Suppressor macrophage (primary cell): ENCODE results near the gene MYZAP.

Source experiments
- DNase-seq, 4 experiments: peaks; one replicate each; pipeline ENCODE4 v3.0.0-alpha.2; 2020 to 2022
- total RNA-seq, 17 experiments: gene quantifications; one replicate each; lab custom pipeline; 2026; ENCODE audit warnings: mixed read lengths in 6 of 17, inconsistent platforms in 3 of 17; lab: John Stamatoyannopoulos, UW

MYZAP gene, protein sequence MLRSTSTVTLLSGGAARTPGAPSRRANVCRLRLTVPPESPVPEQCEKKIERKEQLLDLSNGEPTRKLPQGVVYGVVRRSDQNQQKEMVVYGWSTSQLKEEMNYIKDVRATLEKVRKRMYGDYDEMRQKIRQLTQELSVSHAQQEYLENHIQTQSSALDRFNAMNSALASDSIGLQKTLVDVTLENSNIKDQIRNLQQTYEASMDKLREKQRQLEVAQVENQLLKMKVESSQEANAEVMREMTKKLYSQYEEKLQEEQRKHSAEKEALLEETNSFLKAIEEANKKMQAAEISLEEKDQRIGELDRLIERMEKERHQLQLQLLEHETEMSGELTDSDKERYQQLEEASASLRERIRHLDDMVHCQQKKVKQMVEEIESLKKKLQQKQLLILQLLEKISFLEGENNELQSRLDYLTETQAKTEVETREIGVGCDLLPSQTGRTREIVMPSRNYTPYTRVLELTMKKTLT
- 0 to 0.88 (median 0.21) reads per million in 17 experiments for total RNA-seq

DNA sequence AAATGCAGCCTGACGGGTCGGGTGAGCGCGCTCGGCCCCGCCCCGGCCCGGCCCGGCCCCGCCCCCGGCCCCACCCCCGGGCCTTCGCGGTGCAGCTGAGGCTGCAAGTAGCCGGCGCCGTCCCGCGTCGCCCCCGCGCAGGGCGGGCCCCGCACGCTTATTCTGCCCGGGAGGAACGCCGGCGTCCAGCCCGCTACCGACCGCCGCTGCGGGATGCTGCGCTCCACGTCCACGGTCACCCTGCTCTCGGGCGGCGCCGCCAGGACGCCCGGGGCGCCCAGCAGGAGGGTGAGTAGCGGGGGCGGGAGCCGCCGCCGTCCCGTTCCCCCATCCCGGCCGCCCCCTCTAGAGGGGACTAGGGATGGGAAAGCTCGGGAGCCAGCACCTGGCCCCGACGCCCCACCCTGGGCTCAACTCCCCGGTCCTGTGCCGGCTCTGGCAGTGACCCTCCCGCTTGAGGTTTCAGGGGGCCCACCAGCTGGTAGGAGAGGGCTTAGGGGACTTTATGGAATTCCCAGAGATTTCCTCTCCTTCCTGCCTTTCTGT lies at the start of gene MYZAP:
Gene MYZAP (plus strand): TSS at position 83 of the 546 bp plus-strand sequence. CDS start 131 bp downstream, at position 214.
- peak; percentile 24 to 73 (median 53) for DNase-seq

GRCh38 chr15:57542505-57542817 lies 49.2 kb upstream of the MYZAP start:
- no peak for DNase-seq

DNA sequence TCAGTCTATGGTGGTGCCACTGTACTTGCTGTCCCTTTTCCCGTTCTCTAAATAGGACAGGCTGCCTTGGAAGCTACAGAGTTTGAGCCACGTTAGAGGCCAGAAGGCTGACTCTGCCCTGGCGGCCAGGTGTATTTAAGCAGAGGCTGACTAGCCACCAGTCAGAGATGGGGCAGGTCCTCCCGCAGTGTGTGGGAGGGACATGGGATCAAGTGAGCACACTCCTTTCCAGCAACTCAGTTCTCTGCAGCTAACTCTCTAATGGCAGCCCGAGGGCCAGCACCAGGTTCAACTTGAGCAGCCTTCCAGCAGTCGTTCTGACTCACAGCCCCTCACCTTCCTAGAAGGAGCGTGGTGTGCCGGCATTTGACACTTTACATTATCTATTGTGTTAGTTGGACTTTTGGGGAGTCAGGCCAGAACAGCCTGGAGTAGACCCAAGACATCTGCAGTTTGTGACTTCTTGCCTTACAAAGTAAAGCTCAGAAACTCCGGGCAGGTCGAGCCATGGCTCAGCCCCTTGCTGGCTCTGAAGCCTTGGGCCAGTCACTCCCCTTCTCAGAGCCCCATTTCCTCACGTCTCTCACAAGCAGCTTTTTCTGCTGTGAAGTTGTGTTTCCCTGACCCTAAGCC lies 46.7 kb upstream of the MYZAP start:
- no peak for DNase-seq

GRCh38 chr15:57545995-57546394 lies 45.7 kb upstream of the MYZAP start:
- DNase-seq = no peak

GRCh38 chr15:57547243-57547755 lies 44.4 kb upstream of the MYZAP start:
- DNase-seq = no peak

DNA sequence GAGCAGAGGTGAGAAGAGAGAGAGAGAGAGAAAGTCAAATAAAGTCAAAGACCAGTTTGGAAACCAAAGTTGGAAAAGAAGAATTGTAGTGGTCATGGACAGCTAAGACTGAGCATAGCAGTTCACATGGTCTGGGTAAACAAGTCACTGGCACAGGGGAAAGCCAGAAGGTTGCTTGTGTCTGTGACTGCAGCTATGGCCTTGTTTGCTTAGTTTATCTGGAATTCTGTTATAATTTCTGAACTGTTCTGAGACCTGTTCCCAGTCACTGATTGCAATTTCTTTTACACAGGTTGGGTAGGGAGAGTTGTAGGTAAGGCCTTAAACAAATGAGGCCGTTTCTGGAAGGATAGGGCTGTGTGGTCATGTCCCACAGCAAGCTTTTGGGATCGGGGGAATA lies 43.4 kb upstream of the MYZAP start:
- no peak for DNase-seq

GRCh38 chr15:57548835-57549234 lies 42.9 kb upstream of the MYZAP start:
- DNase-seq = no peak

DNA sequence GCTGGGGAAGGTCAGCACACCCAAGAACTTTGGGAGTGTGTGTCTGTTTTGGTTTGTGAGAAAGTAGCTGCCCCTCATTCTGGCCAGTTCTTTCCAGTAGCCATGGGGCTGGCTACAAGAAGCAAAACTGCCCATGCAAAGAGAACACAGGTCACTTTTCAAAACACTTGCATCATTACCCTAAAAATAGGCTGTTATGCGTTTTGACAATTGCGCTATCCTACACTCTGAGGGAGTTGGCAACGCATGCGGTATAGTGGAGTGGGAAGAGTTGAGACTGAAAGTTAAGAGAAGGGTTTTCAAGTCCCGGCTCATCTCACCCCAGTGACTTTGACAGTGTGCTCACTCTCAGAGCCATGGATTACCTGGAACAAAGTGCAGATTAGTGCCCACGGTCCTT lies 41.8 kb upstream of the MYZAP start:
- DNase-seq = no peak

DNA sequence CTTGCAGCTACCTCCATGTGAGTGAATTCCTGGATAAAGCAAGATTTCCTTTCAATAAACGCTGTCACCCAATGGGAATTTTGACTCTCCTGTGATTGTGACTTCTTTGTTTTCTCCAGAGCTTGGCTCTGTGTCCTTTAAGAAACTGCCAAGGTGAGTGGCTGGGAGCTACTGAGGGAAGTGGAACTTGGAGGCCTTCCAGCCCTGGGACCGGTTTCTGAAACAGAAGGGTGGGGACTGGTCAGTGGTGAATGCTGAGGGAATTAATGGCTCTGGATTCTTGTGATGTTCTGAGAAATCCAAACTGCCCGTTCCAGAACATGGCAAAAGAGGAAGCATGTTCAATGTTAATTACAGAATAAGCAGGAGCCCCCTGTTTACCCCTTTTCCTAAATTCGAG lies 41.1 kb upstream of the MYZAP start:
- no peak for DNase-seq

DNA sequence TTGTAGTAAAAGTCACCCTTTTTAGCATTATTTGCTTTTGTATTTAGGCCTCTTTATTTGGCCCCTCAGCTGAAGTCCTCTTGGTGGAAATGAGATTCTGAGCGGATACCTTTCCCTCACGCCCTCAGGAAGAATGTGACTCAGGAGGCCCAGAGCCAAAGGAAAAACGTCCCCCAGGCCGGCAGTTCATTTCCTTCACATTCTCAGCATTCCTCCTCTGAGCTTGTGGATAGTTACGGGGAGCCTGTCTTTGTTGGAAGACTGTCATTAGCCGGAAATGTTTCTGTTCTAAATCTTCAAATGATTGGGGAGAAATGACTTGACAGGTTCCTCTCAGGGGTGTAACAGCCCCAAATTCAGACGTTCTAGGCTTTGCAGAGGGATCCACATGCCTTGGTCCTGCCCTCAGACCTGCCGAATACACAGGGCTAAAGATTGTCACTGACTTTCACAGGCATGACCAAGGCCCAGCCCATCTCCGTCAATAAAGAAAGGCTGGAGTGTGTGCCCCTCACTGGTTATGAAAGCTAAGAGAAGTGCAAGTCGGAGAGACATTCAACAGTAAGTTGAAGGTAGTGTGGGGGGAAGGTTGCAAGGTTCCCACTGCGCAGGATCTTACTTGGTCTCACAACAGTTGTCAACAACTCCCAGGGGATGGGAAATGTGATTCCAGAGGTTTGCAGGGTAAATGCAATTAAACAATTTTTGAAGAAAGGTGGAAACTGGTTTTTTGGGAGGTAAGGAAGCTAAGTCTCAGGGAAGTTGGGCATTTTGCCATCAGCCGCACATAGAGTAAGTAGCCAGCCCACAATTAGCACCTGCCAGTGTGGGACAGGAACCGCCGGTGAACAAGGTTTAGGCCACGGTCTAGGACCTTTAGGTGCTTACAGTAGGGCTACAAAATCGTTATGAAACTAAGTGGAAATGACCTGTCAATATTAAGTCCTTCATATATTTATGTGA lies 39.7 kb upstream of the MYZAP start:
- DNase-seq = no peak

- DNase-seq = no peak
Observed at GRCh38 chr15:57552678-57553334, 38.9 kb upstream of the MYZAP start.

DNA sequence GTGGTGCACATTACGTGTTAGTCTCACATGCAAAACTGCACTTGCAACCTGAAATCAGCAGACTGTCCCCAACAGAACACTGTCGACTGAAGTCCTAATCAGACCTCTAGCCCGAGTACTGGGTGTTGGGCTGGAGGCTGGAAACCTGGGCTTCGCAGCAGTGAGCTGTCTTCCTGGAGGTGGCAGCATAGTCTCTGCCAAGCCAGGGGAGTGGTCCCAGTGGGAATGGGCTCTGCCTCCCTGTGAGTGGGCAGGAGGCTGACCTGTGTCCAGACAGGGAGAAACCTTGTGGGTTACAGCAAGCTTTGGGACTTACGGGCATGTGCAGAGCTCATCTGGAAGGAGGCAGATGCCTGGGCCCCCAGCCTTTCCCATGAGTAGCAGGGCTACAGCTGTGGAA lies 38.2 kb upstream of the MYZAP start:
- no peak for DNase-seq

DNA sequence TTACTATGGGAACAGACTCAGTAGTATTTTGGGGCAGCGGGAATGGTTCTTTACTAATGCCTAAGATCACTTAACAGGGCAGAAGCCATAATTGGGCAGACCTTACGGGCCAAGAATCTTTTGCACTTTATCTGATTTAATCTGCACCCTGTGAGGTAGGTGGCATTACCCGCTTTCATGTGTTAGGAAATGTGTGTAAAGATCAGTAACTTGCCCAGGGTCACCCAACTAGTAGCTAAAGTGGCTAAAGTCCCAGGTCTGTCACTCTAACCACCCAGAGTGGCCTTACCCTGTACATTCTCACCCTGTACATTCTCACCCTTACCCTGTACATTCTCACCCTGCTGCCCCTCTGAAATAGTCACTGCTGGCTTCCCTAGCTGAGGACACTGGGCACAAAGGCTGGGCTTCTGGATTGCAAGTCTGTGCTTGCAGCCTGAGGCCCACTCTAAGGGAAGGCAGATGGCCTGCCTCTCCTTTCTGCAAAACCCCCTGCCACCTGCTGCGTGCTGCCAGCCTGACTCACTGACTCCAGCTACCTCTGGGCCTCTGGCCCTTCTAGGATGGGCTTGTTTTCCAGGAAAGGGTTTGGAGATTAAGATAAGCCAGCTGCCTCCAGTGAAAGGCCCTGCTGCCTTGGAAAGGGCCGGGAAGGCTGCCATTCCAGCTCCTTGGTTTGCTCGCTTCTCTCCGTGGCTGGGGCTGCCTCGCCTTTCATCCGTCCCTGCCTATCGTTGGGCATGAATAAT lies 37.5 kb upstream of the MYZAP start:
- no peak for DNase-seq

DNA sequence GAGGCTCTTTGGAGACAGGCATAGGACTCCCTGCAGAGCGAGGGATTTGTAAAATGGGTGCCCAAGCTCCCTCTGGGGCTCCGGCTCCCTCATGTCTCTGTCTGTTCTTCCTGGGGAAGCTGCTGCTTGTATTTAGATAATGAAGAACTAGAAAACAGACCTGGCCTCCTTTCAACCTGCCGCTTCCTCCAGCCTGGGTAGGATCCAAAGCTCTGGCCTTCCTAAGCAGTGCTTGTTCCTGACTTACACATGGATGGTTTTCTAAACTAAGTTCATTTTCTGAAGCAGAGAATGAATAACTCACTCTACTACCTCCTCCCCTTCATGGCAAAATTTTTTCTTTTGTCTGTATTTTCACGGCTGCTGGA lies 36.9 kb upstream of the MYZAP start:
- DNase-seq = no peak

- no peak for DNase-seq
Observed at GRCh38 chr15:57555270-57555669, 36.4 kb upstream of the MYZAP start.

GRCh38 chr15:57556040-57556439 lies 35.7 kb upstream of the MYZAP start:
- no peak for DNase-seq

GRCh38 chr15:57557267-57557666 lies 34.4 kb upstream of the MYZAP start:
- DNase-seq = no peak

DNA sequence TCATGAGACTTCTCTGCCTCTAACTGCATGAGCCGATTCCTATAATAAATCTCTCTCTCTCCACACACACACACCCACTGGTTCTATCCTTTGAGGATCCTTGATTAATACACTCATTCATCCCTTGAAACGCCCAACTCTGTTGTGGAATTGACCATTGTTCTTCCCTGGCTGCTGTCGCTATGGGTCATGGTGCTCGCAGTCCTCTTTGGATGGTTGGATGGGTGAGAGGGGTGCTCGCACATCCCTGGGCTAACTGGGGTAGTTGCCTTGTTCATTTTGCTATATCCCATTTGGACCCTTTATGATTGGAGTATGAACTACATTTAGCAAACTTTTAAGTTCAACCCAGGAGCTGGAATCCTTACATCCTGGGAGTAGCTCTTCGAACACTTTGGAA lies 33.9 kb upstream of the MYZAP start:
- DNase-seq = no peak

DNA sequence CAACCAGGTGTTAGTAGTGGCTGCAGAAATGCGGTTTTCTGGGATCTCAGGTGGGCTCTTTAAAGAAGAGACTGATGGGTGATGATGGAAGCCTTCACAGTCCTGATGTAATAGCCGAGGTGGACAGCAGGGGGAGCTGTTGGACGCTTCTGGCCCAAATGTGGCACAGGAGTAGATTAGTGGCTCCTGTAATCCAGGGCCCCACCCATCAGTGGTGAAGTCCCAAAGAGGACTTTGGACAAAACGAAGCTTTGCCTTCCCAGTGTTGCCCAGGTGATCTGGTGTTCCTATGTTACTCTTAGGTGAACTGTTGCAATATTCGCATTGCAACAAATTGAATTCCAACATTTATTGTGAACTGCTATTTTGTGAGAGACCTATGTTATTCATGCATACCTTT lies 31.8 kb upstream of the MYZAP start:
- DNase-seq = peak; percentile 70 to 86 (median 78)

DNA sequence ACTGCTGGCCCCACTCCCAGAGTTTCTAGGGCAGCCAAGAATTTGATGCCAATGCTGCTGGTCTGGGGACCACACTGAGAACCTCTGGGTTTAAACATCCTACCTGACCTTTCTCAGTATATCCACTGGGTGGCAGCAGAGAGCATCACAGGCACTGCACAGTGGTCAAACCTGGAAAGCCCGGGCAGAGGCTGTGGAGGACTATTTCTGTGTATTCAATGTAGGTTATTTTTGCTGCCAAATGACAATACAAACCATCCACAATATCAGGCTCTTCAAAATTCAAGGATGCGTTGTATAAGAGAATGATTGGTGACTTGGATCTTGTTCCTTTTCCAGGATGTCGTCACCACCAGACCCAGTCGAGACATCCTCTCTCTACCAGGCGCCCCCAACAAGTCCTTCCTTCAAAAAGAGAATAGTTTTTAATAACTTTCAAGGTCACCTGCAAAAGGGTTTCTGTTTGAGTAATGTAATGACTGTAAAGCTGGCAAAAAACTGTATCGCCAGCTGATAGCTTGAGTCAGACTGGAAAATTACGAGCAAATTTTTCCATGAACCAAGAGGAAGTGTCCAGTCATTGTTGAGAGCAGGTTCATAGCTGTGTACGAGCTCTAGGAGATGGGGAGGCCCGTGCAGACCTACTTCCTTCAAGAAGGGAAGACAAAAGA lies 30.5 kb upstream of the MYZAP start:
- peak; percentile 76 to 89 (median 83) for DNase-seq
